Adrenal gland (tissue), 12 donors: Measurements from ENCODE around the gene ZFP36L1. TPM values are rescaled to one million over a fixed set of nuclear protein-coding genes. Genes with fewer than 3 reads are reported as not detected.

Experiments
- DNase-seq, 7 donors: peaks; one replicate each; pipeline ENCODE4 v3.0.0-alpha.2; 2019 to 2020
- H3K27ac ChIP-seq, 5 donors: fragments of 200-600 bp; sonication (generic) in 4 of 5; 1 replicate in 3 of 5; 2 replicates in 2 of 5; pipeline versions ENCODE4 v1.5.1 to v1.8.0; 2016 to 2020; ENCODE audit warnings: mild to moderate bottlenecking in 1 of 5
- H3K27me3 ChIP-seq: fragments of 200-600 bp; 2 replicates; pipeline ENCODE4 v1.8.0; 2021
- H3K36me3 ChIP-seq, 2 donors: fragments of 200-600 bp; replicated peaks in 1 of 2; 1 replicate in 1 of 2; 2 replicates in 1 of 2; pipeline versions ENCODE4 v1.5.1 to v1.8.0; 2018 to 2022
- H3K4me1 ChIP-seq, 2 donors: fragments of 200-600 bp; replicated peaks in 1 of 2; 1 replicate in 1 of 2; 2 replicates in 1 of 2; pipeline versions ENCODE4 v1.5.1 to v1.8.0; 2018 to 2021
- H3K4me3 ChIP-seq, 4 donors: fragments of 200-600 bp; sonication (generic) in 3 of 4; one replicate each; pipeline ENCODE4 v1.5.1; 2016 to 2018
- H3K9me3 ChIP-seq, 3 donors: fragments of 200-600 bp; sonication (generic) in 1 of 3; replicated peaks in 1 of 3; 1 replicate in 2 of 3; 2 replicates in 1 of 3; pipeline versions ENCODE4 v1.5.1 to v1.8.0; 2016 to 2021
- CTCF ChIP-seq, 6 experiments: fragments of 450-650 bp in 4 of 6; fragments of 200-600 bp in 2 of 6; sonication (generic) in 1 of 6; IDR thresholded peaks; 1 replicate in 5 of 6; 2 replicates in 1 of 6; pipeline versions ENCODE4 v1.5.1 to v1.8.0; 2016 to 2021; ENCODE audit warnings: antibody characterized with exemption in 6 of 6, mild to moderate bottlenecking in 2 of 6, moderate library complexity in 1 of 6
- POLR2A ChIP-seq, 2 donors: fragments of 450-650 bp; IDR thresholded peaks; one replicate each; pipeline ENCODE4 v1.6.1; 2017; ENCODE audit warnings: antibody characterized with exemption in 2 of 2, mild to moderate bottlenecking in 2 of 2, moderate library complexity in 1 of 2
- WGBS, 4 donors: extraction: QIAGEN DNeasy Blood & Tissue Kit in 2 of 4; methylation state at CpG; one replicate each; pipeline versions ENCODE4 v1.1.5 to v1.1.7; 2013 to 2017; 5-methylcytosine and 5-hydroxymethylcytosine counted together
- intact Hi-C, 2 donors: fragments of 100-400 bp; cut with DNase I; formaldehyde crosslinking; loops; one replicate each; pipeline versions ENCODE4 v1.14.1 to v1.15.0; 2022 to 2023
- polyA plus RNA-seq, 3 donors: library from polyadenylated mRNA; stranded (reverse); fragments of 200-250 nt in 2 of 3; fragments of 350-450 nt in 1 of 3; fragmentation: Illumina TruSeq in 1 of 3; extraction: RNeasy Lipid Tissue Mini Kit (QIAGEN cat#74804) in 1 of 3; gene quantifications; one replicate each; pipeline ENCODE4 v1.2.3, GENCODE V29; 2013 to 2014
- total RNA-seq, 9 donors: library from RNA; depleted of rRNA in 4 of 9; stranded (reverse); fragments of >200 nt in 4 of 9; fragments of 120-200 nt in 1 of 9; fragmentation: NEBNext Ultra II Directional in 1 of 9; extraction: Animal tissue kit (Norgen Biotek cat#: 25700) in 1 of 9; gene quantifications; one replicate each; pipeline versions ENCODE4 v1.1.0 to v1.2.4, GENCODE V29; 2013 to 2023
- donor health status: healthy with polysubstance abuse.
- donor health status: Bipolar disorder and iron deficiency.
- donor health status: DM: yes; HTN: yes; CAD: no.
- donor health status: DM: no; HTN: no; CAD: no.
- donor health status: DM: no; HTN: no; CAD: no.
- donor health status: DM: yes; HTN: yes; CAD: no.

ZFP36L1 gene
- total and polyA plus RNA-seq, 12 donors: 25.5 to 332 (median 133) TPM

- TF ChIP-seq POLR2A (IDR thresholded peaks at IDR 0.05): no peak
- no peak for TF ChIP-seq CTCF (IDR thresholded peaks at IDR 0.05)
- intact Hi-C loops: no loop called here
- 63 to 89% (median 87%) methylated on average over 2 of the region's 2 CpGs for WGBS, 4 donors
These were observed 7.5 kb upstream of the ZFP36L1 start for GRCh38 chr14:68800390-68800789.

GRCh38 chr14:68798621-68799020, 5.8 kb upstream of the ZFP36L1 start:
- Histone ChIP-seq H3K4me1 (peaks cover 0 to 20% of the 10 kb centered on the region in 2 donors), H3K27me3 (no peaks in the 10 kb centered on the region), H3K9me3 (no peaks in the 10 kb centered on the region), H3K27ac (no peak overlapping the region), H3K36me3 (no peaks in the 10 kb centered on the region), H3K4me3 (no peak overlapping the region)
- DNase-seq: no peak
- TF ChIP-seq POLR2A (IDR thresholded peaks at IDR 0.05) (no peak), CTCF (IDR thresholded peaks at IDR 0.05) (no peak)
- intact Hi-C loops: no loop called here

More at GRCh38 chr14:68800390-68800789, 7.5 kb upstream of the ZFP36L1 start:
- Histone ChIP-seq H3K4me1 (peaks cover 0 to 8% of the 10 kb centered on the region in 2 donors), H3K9me3 (no peaks in the 10 kb centered on the region), H3K27me3 (no peaks in the 10 kb centered on the region), H3K27ac (no peak overlapping the region), H3K36me3 (no peaks in the 10 kb centered on the region), H3K4me3 (no peak overlapping the region)
- peak in 1 of 7 donors; percentile 2 for DNase-seq

- WGBS, 4 donors: 89 to 91% (median 89%) methylated on average over 6 to 7 of the region's 7 CpGs
- H3K9me3 ChIP-seq: no peaks in the 10 kb centered on the region
- intact Hi-C loops: no loop called here
These were observed 4.3 kb upstream of the ZFP36L1 start for GRCh38 chr14:68797121-68797670.

More at GRCh38 chr14:68797121-68797670, 4.3 kb upstream of the ZFP36L1 start:
- H3K27me3 ChIP-seq: no peaks in the 10 kb centered on the region
- peak overlapping the region in 3 of 5 donors; percentile 100 for H3K27ac ChIP-seq
- no peak overlapping the region for H3K4me3 ChIP-seq
- TF ChIP-seq CTCF (IDR thresholded peaks at IDR 0.05) (no peak), POLR2A (IDR thresholded peaks at IDR 0.05) (no peak)
- DNase-seq: peak in 2 of 7 donors; percentile 17 to 48
- H3K36me3 ChIP-seq: no peaks in the 10 kb centered on the region
- peaks cover 0 to 20% of the 10 kb centered on the region in 2 donors for H3K4me1 ChIP-seq
